ENCODE measurements around the gene ZNF488.

- TF ChIP-seq CTCF (IDR thresholded peaks at IDR 0.05) (no peak), EP300 (IDR thresholded peaks at IDR 0.05) (no peak), POLR2A (IDR thresholded peaks at IDR 0.05; ENCODE audit: low read depth) (no peak), POLR2AphosphoS5 (IDR thresholded peaks at IDR 0.05) (no peak)
These were observed 26.2 kb upstream of the ZNF488 start for GRCh38 chr10:47410271-47410670.

Measured in esophagus muscularis mucosa (tissue), 4 donors.